ENCODE results near the gene DNAJB8.

Gene DNAJB8

GRCh38 chr3:128493570-128494366, 27.1 kb upstream of the DNAJB8 start:
- no peak for DNase-seq (ENCODE audit: low spot score)

GRCh38 chr3:128492671-128493569, 26.2 kb upstream of the DNAJB8 start, which contains the start of gene GATA2:
GATA2 (minus strand) TSS chr3:128493201; CDS start chr3:128487031, 6,170 bp downstream.
- DNase-seq (ENCODE audit: low spot score) = no peak

- DNase-seq (ENCODE audit: low spot score) = no peak
Observed at GRCh38 chr3:128491941-128492670, 25.4 kb upstream of the DNAJB8 start.

GRCh38 chr3:128491691-128491940, 24.9 kb upstream of the DNAJB8 start:
- no peak for DNase-seq (ENCODE audit: low spot score)

DNA sequence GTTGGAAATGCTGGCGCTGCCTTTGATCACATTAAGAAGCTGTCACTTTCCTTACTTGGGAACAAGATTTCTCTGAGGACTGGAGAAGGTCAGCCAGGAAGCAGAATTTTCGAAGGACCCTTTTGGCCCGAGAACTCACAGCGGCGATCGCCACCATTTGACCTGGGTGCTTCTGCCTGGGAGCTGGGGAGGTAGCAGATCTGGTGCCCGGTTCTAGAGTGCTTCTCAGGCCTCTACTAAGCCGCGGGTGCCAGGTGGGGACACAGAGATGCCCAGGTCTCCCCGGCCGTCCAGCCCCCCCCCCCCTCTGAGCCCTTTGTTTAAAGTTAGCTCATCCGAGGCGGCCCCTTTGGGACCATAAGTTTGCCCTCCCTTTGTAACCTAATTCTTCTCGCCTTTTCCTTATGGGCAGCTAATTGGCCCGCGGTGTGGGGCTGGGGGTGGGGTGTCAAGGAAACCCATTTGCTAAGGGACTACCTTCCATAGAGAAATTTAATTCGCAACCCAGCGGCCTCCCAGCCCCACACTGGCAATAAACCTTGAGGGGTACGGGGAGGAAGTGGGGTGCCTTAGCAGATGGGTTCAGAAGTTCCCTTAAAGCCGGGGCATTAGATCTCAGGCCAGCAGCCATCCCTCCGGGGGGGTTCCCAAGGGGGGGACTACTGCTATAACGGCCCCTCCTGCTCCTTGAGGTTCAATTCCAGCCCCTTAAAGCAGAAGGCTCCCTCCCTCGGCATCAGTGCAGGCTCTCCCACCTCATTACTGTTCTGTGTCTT, 24.4 kb upstream of the DNAJB8 start:
- no peak for DNase-seq (ENCODE audit: low spot score)

- no peak for DNase-seq (ENCODE audit: low spot score)
Observed at GRCh38 chr3:128490650-128490914, 23.9 kb upstream of the DNAJB8 start.

DNA sequence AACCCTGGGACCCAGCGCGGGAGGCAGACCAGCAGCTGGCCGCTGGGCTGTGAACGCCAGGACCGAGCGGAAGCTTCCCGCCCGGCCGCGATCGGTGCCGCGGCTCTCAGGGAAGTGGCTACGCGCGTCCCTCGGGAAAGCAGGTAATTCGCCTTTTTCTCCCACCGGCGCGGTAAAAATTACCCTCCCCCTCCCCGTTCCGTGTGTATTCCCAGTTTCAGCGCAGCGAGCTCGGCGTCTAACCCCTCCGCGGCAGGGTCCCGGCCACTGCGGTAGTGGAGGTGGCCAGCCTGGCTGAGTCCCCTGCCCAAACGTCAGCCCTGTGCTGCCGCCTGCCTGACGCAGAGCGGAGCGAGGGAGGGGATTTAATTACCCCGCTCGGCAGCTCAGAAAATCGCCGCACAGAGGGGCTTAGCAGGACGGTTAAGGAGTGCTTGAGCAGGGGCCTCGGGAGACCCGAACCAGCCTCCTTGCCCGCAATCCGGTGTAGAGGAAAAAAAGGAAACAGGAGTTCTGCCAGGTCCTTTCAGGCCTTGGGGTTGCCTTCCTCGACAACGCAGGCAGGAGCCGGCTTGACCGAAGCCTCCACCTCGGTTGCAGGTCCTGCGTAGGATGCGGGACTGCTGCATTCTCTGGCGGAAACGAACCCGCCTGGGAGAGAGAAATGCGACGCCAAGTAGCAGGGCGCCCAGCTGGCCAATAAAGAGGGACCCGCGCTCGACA, 23.4 kb upstream of the DNAJB8 start:
- DNase-seq (ENCODE audit: low spot score) = no peak

GRCh38 chr3:128489674-128489926, 22.9 kb upstream of the DNAJB8 start:
- no peak for DNase-seq (ENCODE audit: low spot score)

DNA sequence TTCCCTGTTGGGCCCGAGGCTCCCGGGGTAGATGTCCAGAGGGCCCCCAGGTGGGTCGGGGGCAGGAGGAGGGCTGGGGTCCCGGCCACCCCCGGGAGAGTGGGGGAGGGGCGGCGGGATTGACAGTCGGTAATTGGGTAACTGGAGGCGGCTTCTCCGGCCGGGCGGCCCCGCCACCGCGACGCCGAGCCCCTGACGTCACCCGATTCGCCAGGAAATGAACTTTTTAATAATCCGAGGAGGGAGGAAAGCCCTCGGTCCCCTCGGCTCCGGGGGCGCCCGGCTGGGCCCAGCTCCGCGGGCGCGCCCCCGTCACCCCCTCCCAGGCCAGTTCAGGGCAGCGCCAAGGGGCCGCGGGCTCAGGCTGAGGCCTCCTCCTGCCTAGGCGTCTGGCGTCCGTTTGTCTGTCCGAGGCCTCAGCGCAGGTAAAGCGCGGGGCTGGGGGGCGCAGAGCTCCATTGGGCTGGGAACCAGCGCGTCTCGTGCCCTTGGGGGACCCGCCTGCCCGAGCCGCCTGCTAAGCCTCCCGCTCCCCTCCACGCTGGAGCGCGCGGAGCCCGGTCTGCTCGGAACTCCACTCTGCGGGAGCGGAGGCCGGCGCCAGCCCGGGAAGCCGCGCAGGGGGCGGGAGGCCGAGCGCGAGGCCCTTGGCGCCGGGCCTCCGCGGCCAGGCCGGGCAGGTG, 22.4 kb upstream of the DNAJB8 start:
- DNase-seq (ENCODE audit: low spot score) = peak; percentile 42

GRCh38 chr3:128488636-128488990, 21.9 kb upstream of the DNAJB8 start:
- peak; percentile 24 for DNase-seq (ENCODE audit: low spot score)

- DNase-seq (ENCODE audit: low spot score) = peak; percentile 83
Observed at GRCh38 chr3:128487813-128488635, 21.3 kb upstream of the DNAJB8 start.

DNA sequence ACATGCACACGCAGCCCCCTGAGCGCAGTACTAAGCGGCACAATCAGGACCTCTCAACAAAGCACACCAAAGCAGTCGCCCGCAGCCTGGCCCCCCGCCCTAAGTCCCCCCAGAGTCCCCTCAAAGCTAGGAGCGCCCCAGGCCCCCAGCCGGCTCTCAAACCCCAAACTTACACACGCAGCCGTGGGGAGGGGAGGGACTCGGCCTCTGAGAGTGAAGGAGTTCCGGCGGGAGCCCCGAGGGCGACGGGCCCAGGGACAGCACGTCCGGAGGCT, 20.8 kb upstream of the DNAJB8 start:
- DNase-seq (ENCODE audit: low spot score) = no peak

- DNase-seq (ENCODE audit: low spot score) = no peak
Observed at GRCh38 chr3:128486681-128487537, 20.2 kb upstream of the DNAJB8 start.

GRCh38 chr3:128486205-128486628, 19.5 kb upstream of the DNAJB8 start:
- DNase-seq (ENCODE audit: low spot score) = no peak

- DNase-seq (ENCODE audit: low spot score) = no peak
Observed at GRCh38 chr3:128485282-128486204, 18.9 kb upstream of the DNAJB8 start.

GRCh38 chr3:128484404-128485281, 18.0 kb upstream of the DNAJB8 start:
- no peak for DNase-seq (ENCODE audit: low spot score)

GRCh38 chr3:128483657-128484403, 17.1 kb upstream of the DNAJB8 start:
- DNase-seq (ENCODE audit: low spot score) = no peak

Measured in SW480 (cell line).